Stromal cell of bone marrow (primary cell): ENCODE results near the gene PRKN.

Experiments used
- DNase-seq: peaks from one replicate; pipeline ENCODE4 v3.0.0-alpha.2; 2012; ENCODE audit warnings: low read depth

The PRKN gene

DNA sequence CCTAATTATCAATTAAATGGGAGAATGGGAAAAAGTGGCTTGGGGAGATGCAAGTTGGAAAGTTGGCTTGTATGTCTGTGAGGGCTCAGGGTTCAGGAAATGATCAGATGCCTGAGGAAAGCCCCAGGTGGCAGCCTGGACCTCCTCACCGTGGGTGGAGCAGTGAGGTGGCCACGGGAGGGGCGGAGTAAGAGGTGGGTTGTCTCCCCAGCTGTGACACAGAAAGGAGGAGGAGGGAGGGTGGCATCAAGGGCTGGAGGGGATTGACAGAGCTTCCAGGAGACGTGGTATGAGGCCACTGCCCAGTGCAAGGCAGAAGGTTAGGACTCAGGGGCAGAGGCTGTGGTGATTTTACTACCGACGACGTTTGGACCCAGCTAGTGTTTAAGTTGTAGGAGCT, 672.2 kb downstream of the PRKN start:
- no peak for DNase-seq

DNA sequence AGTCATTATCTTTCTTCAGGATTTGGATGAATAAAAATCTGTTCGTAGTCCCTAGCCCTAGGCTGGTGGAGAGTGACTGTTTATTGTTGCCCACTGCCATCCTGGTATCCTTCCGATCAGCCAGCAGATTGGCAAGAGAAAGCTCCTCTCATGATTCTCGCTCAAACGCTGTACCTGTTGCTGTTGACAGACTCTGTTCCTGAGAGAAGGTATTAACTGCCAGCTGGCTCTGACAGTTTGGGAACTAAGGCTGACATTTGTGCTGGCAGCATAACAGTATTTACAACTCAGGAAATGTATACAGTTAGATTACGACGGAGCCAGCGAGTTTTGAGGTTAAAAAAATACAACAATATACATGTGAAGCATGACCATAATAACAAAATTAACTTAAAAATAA, 674.5 kb downstream of the PRKN start:
- no peak for DNase-seq

DNA sequence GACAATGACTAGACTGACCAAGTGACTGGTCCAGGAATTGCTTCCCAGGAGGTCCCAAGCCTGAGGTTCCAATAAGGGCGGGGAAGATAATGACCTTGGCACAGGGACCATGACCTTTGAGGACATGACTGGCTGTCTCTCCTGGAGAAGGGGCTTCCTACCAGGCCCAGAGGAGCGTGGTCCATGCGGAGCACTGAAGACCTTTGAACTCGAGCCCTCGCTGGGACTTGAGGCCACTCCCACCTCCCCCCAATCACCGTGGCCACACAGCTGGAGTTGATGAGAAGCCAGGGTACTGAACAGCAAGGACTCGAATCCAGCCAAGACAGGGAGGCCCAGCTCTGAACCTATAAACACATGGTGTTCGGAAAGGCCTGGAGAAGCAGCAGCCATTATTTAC, 677.0 kb downstream of the PRKN start:
- DNase-seq = no peak

DNA sequence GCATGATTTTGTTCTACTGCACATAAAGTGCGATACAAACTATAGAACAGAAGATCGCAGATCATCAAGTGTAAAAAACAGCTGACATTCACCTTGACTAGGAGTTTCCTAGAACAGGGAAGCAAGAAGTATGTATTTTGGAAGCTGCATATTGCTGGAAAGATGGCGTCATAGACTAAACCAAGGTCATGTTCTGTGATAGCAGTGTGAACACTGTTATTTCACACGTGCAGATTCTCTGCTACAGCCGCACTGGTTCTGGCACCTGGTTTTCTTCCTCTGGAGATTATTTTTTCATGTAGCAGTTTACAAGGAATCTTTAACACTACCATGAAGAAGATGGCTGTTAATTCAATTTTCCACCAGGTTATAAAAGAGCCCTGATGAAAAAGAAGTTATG, 681.2 kb downstream of the PRKN start:
- DNase-seq = no peak

DNA sequence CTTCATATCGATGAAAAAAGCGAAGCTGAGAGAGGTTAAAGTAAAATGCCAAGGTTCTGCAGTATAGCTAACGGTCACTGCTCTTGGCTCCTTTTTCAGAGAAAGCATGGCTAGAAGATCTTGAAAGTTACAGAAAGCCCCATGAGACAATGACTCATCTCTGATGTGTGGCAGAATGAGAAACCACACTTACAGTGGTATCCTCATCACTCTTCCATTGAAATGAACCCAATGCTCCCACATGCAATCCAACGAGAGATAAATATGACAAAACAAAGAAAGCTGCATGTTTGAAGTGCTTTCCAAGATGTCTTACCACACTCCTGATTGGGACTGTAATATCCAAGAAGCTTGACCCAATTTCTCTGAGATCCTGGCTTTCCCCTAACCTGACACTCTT, 694.9 kb downstream of the PRKN start:
- peak; percentile 28 for DNase-seq

DNA sequence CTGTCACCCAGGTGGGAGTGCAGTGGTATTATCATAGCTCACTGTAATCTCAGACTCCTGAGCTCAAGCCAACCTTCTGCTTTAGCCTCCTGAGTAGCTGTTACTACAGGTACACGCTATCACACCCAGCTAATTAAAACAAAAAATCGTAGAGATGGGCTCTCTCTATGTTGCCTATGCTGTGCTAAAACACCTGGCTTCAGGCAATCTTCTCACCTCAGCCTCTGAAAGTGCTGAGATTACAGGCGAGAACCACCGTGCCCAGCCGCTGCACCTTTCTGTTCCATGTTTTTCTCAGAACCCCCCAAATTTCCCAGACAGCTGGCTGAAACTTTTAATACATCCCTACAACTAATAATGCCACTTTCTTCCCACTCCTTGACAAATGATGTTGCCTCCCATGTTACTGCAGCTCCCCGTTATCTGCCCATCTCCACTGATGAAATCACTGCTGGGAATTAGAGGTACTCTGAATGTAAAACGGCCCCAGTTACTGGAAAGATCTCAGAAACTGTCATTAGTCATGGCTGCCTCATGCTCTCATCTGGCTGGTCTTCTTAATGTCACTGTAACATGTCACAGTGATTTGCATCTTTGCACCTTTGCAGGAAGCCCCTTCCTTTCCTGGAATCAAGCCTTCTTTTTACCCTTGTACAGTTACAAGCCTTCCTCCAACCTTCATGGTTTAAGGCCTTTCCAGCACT, 697.5 kb downstream of the PRKN start:
- DNase-seq = no peak

DNA sequence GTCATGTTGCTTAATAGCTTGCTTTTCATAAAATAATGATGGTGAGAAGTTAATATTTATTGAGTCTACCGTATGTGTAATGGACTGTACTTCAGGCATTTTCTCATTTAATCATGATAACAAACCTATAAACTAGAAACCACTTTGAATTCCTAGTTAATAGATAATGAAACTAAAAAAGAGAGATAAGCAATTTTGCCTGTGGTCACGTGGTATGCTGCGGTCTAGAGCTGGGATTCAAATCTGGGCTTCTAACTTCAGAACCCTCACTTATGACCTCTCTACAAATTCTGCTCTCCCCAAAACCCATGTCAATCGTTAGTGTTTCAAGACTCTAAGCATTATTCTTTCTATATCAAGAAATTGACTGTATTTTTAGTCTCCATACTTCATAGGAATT, 700.7 kb downstream of the PRKN start:
- DNase-seq = no peak

DNA sequence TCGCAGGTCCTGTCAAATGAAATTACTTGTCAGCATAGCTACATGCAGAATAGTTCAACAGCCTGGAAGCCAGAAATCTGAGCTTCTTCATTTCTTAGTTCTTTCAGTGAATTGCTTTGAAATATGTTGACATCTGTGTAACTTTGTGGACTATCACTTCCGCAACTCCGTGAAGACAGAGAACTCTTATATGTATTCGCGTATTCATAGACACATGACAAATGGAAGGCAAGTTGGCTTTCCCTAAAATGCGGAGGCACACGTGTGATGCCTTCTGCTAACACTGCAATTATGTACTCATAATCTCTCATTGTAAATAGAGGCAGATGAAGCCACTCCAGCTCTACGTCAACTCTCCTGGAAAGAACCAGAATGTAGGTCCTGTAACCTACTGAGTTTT, 701.5 kb downstream of the PRKN start:
- no peak for DNase-seq

DNA sequence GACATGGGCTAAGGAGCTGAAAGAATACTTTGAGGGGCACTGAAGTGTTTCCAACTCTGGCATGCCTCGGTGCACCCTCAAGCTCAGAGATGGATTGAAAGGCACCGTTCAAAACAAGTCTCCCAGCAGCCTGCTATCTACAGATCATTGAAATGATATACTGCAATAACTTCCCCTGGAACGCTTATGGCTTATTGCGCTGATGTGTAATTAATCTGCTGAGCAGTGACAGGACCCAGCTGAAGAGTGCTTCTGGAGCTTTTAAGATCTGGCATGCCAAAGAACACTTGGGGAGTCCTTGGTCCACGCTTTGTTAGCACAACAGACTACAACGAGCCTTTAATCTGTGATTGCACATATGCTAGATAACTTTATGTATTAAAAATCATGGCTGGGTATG, 708.2 kb downstream of the PRKN start:
- DNase-seq = no peak

DNA sequence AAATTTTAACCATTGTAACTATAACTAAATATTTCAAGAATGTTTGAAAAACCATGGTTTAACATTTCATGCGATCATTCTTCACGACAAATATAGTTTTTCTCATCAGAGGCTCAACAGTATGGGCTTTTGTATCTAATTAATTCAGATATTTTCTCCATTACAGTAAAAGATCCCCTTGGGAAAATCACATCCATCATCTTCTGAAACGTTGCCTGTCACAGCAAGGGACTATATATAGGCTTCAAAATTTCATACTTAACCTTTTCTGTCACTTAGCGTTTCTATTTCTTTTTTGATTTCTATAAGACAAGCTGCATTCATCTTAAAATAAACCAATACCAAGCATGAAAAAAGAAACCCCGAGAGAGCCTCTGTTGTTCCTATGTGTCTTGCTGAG, 710.0 kb downstream of the PRKN start:
- DNase-seq = no peak

DNA sequence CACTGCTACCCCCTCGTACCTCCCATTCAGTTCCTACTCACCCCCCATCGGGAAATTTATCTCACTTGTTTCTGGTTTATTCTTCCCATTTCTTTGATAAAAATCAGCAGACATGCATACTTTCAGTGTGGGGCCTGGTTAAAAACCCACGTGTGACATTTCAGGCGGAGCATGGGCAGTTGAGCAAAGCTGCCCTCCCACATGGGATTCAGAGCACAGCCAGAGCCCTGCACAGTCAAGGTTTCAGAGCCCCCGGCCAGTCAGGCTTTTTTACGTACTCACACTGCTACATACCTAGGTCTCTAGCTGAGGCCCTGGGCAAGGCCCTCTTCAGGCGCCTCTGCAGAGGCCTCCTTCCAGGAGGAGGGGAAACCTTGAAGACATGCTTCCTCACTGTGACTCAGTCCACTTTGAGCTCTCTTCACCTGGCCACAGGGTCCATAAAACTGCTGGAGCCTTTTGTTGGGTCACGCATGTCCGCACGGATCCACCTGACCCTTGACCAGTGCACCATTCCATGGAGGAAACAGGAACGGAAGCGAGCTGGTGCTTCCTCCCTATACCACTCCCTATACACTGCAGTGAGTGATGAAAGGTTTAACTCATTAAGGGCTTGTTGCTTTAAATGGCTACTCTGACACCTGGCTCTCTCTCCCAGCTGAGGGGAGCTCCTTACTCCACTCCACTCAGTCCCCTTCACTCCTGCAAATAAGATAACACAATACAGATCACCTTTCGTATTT, 713.3 kb downstream of the PRKN start:
- DNase-seq = no peak

DNA sequence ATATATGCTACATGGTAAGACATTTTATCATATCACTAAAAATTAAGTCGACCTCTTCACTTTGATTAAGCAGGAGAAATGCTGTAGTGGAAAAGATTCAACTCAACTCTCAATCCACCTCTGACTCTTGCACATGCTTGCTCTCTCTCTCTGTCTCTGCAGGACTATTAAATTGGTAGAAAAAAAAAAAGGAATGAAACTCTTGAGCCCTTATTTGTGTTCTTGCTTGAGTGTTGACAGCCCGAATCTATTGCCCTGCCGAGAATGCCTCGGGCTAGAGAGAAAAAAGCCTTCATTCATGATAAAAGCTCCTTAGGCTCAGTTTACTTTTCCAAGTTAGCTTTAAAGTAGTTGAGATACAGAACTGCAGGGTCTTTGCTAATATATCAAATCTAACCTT, 722.2 kb downstream of the PRKN start:
- no peak for DNase-seq

DNA sequence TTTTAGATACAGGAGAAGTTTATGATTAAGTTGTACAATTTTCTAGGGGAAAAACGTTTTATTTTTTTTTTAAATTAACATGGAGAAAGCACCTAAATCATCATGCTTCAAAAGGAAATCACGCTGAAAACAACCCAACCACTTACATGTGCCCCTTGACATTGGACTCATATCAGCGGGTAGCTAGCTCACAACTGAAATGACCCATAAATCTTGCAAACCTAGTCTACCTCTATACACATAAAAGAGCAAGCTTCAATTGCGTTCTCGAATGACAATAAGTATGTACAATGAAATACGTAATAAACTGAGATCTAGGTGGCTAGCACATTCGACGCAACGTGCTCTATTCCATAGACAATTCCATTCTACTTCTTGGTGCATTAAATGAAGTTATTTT, 730.8 kb downstream of the PRKN start:
- DNase-seq = no peak

DNA sequence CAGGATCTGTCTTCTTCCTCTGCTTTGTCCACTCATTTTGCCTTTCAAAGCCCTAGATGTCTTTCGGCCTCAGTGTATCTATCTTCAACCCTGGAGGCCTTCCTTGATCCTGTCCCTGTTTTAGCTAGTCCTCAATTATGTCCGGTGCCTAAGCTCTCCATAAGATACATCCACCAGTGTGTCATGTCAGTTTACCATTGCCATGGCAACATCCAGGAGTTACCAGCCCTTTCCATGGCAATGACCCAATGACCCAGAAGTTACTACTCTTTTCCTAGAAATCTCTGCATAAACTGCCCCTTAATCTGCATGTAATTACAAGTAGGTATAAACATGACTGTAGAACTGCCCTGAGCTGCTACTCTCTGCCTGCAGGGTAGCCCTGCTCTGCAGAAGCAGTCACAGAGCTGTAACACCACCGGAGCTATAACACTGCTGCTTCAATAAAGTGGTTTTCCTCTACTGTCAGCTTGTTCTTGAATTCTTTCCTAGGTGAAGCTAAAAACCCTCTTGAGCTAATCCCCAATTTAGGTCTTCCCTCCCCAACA, 741.6 kb downstream of the PRKN start:
- DNase-seq = no peak

DNA sequence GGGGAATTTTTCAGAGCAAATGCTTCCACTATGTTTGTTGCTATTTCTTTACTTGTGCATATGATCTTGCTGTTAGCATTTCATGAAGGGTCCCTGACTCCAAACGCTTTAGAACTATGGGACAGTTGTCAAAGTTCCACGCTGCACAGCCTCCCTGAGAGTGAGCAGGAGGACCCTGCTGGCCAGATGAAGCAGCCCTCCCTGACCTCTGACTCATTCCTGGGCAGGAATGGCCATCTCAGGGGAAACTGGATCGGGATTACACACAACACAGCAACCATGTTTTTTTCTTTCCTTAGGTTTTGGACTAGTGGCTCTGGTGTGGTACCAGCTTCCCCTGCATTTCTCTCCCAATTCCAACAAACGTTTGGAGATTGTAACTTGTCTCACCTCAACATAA, 742.9 kb downstream of the PRKN start:
- no peak for DNase-seq

DNA sequence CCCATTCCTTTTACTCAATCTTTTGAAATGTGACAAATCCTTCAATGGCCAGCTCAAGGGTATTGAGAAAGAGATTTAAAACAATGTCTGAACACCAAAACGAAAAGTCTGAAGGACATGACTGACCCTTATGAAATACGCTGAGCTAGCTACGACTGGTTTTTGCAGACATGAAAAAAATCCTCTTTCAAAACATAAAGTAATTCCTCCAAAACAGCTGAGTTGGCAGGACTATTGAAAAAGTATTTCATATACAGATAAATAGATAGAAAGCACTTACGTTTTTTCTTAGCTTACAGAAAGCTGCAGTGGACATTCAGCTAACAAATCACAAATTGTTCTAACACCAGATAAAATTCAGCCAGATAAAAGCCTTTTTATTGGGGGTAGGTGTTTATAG, 751.0 kb downstream of the PRKN start:
- DNase-seq = no peak

DNA sequence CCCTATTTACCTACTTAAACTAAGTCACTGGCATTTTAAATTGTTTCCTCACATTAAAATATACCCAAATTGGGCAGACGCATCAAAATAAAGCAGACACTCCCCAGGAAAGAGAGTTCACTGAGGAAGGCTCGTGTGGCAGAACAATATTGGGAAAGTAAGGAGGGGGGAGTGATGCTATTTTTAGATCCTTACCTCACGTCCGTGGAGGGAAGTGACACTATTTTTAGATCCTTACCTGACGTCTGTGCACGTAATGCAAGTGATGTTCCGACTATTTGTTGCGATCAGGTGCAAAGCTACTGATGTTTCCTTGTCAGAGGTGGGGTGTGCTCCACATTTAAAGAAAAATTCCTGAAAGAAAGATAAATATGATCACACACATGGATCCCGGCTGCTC, 754.5 kb downstream of the PRKN start:
- no peak for DNase-seq

DNA sequence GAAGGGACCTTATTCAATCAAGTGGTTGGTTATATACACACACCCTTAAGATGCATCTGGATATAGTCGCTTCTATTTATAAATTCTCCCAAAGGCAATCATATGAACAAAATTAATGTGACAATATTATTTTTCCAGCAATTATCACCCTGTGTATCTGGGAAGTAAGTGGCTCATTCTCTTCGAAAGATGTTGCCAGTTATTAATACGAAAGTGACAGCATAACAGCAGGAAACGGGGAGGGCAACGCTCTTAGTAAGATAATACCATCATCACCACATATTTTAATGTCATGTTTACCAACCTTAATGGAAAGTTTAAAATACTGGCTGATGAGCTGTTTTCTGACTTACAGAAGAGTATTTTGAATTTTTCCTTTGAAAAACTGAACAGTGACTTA, 756.5 kb downstream of the PRKN start:
- DNase-seq = no peak

DNA sequence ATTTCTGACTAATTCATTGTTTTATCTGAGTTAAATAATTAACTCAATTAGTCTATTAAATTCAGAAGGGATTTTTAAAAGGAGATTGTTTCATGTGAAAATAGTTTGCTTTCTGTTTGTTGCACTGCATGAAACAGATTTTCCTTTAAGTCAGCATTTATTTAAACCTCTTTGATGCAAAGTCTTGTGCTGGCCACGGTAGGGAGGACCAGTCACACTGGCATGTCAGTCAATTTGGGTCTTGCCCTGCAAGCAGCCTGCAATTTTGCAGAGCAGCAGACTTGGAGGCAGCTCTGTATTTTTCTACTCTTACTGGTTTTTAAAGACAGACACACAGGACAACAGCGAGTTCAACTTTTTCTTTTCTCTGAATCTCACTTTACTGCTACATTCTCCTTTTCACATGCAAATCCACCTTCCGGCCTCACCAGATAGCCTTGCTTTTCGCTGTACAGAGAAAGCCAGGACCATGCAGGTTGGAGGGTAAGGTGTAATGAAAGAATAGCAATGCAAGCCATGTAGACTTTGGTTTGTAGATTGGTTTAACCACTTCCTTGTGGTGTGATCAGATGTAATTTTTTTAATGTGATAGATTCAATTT, 763.8 kb downstream of the PRKN start:
- DNase-seq = no peak

DNA sequence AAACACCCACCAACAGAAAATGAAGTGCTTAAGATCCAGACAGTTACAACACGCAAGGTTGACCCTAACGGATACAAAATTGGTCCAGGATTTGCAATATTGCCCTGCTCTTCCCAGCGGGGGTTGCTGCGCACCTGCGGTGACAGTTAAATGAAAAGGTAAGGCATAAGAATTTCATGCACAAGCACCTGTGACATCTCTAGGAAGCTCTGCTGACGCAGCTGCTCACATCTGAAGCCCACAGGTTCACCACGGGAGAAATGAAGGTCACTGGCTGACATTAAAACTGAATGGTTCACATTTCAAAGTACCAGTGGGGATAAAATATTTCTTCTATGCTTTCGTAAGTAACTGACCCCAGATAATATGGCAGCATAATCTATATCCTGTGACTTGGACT, 764.4 kb downstream of the PRKN start:
- DNase-seq = no peak

DNA sequence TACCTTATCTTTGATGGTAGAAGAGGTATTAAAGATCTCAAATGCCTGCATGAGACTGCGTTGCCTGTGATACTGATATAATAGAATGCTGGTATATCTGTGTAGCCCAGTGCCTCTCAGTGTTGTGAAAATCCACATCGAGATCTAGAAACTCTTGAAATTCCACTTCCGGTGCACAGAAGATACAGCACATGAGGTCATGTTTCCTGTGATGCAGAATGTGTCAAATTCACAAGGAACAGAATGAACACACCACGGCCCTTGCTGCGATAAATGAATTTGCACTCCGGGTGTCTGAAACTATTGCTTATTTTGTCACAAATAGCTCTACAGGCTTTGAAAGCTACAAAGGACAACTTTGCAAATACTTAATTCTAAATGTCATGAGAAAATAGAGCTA, 765.8 kb downstream of the PRKN start:
- DNase-seq = no peak

DNA sequence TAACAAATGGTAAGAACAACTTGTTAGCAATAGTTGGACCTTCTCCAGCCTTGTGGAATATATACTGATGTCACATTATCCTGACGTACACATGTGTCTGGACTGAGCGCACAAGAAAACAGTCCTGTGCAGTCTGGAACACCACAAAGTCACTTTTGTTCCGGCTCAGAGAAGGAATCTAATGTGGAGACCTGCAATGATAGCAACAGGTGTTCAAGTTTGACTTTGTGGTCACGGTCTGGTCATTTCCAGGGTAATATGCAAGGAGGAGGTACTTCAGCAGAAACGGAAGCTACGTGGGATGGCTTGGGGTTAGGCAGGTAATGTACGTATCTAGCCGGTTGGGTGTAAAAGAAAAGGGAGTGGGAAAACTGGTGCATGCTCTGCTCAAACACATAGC, 766.5 kb downstream of the PRKN start:
- no peak for DNase-seq

DNA sequence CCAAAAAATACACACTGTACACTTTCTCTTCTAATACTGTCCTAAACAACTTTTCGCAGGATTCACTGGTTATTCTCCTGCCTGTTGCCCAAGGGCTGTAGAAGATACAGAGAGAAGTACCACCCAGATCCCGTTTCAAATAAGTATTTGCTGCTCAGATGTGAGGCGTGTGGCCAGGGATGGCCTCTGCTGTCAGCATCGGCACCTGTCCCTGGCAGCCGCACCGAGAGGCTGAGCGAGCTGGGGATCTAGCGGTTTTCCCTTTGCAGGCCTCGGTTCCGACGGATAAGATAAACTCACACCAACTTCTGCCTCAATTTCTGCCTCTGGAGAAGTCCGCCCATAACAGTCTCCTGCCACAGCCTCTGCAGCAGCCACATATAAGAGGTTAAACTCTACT, 768.5 kb downstream of the PRKN start:
- no peak for DNase-seq
